GM12892 (cell line): ENCODE results near the gene BCL3.

Experiments used
- POLR2A ChIP-seq: IDR thresholded peaks from 2 replicates; pipeline ENCODE4 v1.6.1; 2011; ENCODE audit warnings: low read depth, low read length, control low read depth
- TAF1 ChIP-seq: IDR thresholded peaks from 2 replicates; pipeline ENCODE4 v1.6.1; 2011; ENCODE audit warnings: low read depth, mild to moderate bottlenecking, control low read depth, low read length, borderline replicate concordance

GRCh38 chr19:44765033-44765948 is 16.8 kb downstream of the BCL3 start:
- TF ChIP-seq POLR2A (no peak), TAF1 (no peak)
